Stimulated activated naive CD4-positive, alpha-beta T cell (primary cell): ENCODE measurements around the gene SETD3.
A peak's percentile ranks its signal among the peaks of the same experiment; 100 is the strongest.

Source experiments
- DNase-seq, 6 experiments: peaks; one replicate each; lab custom pipeline; 2025; lab: John Stamatoyannopoulos, UW

The SETD3 gene

GRCh38 chr14:99393059-99393655 is 87.5 kb downstream of the SETD3 start:
- DNase-seq = peak in 2 of 6 experiments; percentile 3 to 10

GRCh38 chr14:99391671-99392070 is 89.0 kb downstream of the SETD3 start:
- no peak for DNase-seq

- DNase-seq = no peak
Observed at GRCh38 chr14:99389174-99389826, 91.4 kb downstream of the SETD3 start.

- DNase-seq = no peak
Observed at GRCh38 chr14:99388286-99388685, 92.4 kb downstream of the SETD3 start.

GRCh38 chr14:99387880-99388279 is 92.8 kb downstream of the SETD3 start:
- DNase-seq = no peak

GRCh38 chr14:99384450-99385417 is 95.9 kb downstream of the SETD3 start:
- no peak for DNase-seq

GRCh38 chr14:99383472-99384449 is 96.9 kb downstream of the SETD3 start:
- no peak for DNase-seq

- no peak for DNase-seq
Observed at GRCh38 chr14:99382781-99383471, 97.7 kb downstream of the SETD3 start.

GRCh38 chr14:99382071-99382470 is 98.6 kb downstream of the SETD3 start:
- no peak for DNase-seq

GRCh38 chr14:99381688-99382060 is 99.0 kb downstream of the SETD3 start:
- DNase-seq = no peak

- no peak for DNase-seq
Observed at GRCh38 chr14:99380991-99381687, 99.5 kb downstream of the SETD3 start.

- no peak for DNase-seq
Observed at GRCh38 chr14:99380402-99380801, 100.3 kb downstream of the SETD3 start.

GRCh38 chr14:99378782-99379214 is 101.9 kb downstream of the SETD3 start:
- no peak for DNase-seq

- DNase-seq = no peak
Observed at GRCh38 chr14:99377951-99378350, 102.7 kb downstream of the SETD3 start.

GRCh38 chr14:99374964-99375363 is 105.7 kb downstream of the SETD3 start:
- no peak for DNase-seq

- no peak for DNase-seq
Observed at GRCh38 chr14:99363616-99364290, 116.9 kb downstream of the SETD3 start.

GRCh38 chr14:99363051-99363450 is 117.6 kb downstream of the SETD3 start:
- no peak for DNase-seq

- DNase-seq = no peak
Observed at GRCh38 chr14:99361596-99362215, 119.0 kb downstream of the SETD3 start.
